HCT116 (cell line): ENCODE data around the gene OLFML1. TPM values are rescaled to one million over a fixed set of nuclear protein-coding genes. Genes with fewer than 3 reads are reported as not detected.

Experiments used
- ATAC-seq: fragments of 200-7000 bp; cut with Tn5 transposase; 2 replicates; pipeline ENCODE4 v1.9.1; 2020; ENCODE audit warnings: mild to moderate bottlenecking, moderate library complexity
- BruUV-seq: library from RNA; stranded (reverse); fragments of 400-500 nt; replicated peaks from 2 replicates; lab custom pipeline; 2021; lab: Mats Ljungman, UMichigan
- CTCF ChIA-PET: fragments of 300-600 bp; sonication (Branson Sonifier 250); formaldehyde crosslinking; loops from one replicate; lab custom pipeline; 2021; ENCODE audit warnings: antibody characterized with exemption; lab: Charles Lee
- POLR2A ChIA-PET: fragments of 300-600, 350-600 bp; sonication (Branson Sonifier 250); formaldehyde crosslinking; loops from one replicate; lab custom pipeline; 2021; ENCODE audit warnings: antibody characterized with exemption; lab: Charles Lee
- RAD21 ChIA-PET, 2 experiments: fragments of 300-600 bp; sonication (Branson Sonifier 250); formaldehyde crosslinking; loops; one replicate each; lab custom pipeline; 2023; ENCODE audit warnings: low total read pairs in 2 of 2; ENCODE audit not compliant: uncharacterized antibody in 2 of 2, unreplicated experiment in 2 of 2, low non-redundant PET in 1 of 2; lab: Charles Lee
- DNase-seq: peaks from one replicate; pipeline ENCODE4 v3.0.0-alpha.2; 2010; ENCODE audit warnings: low read depth, low spot score
- H2AFZ ChIP-seq: fragments of 200-600 bp; shearing (Covaris generic), sonication (generic); 2 replicates; pipeline ENCODE4 v1.6.1; 2017; ENCODE audit warnings: low read depth, mixed run types, mixed read lengths, antibody characterized with exemption, low read length; ENCODE audit not compliant: poor library complexity, severe bottlenecking
- H3K27ac ChIP-seq: 2 replicates; pipeline ENCODE4 v1.5.1; 2012; ENCODE audit warnings: low read depth, low read length
- H3K27me3 ChIP-seq: fragments of 200-600 bp; sonication (generic); 2 replicates; pipeline ENCODE4 v1.6.1; 2016; ENCODE audit warnings: mixed run types, low read length, mixed read lengths; ENCODE audit not compliant: insufficient read depth
- H3K36me3 ChIP-seq, 2 experiments: fragments of 200-500 bp in 1 of 2; fragments of 200-600 bp in 1 of 2; sonication (Bioruptor generic) in 1 of 2; sonication (generic) in 1 of 2; 2 replicates each; pipeline versions ENCODE4 v1.5.1 to v1.6.1; 2014 to 2016; ENCODE audit warnings: low read length in 2 of 2, inconsistent platforms in 1 of 2, mixed read lengths in 1 of 2, mixed run types in 1 of 2; ENCODE audit not compliant: insufficient read depth in 2 of 2, control insufficient read depth in 1 of 2
- H3K4me1 ChIP-seq, 2 experiments: fragments of 200-600 bp in 1 of 2; sonication (generic) in 1 of 2; 2 replicates each; pipeline versions ENCODE4 v1.5.1 to v1.6.1; 2012 to 2017; ENCODE audit warnings: low read length in 2 of 2, inconsistent platforms in 1 of 2, mild to moderate bottlenecking in 1 of 2, mixed read lengths in 1 of 2, mixed run types in 1 of 2, moderate library complexity in 1 of 2; ENCODE audit not compliant: insufficient read depth in 2 of 2, control insufficient read depth in 1 of 2
- H3K4me2 ChIP-seq: fragments of 200-600 bp; sonication (generic); 2 replicates; pipeline ENCODE4 v1.6.1; 2017; ENCODE audit warnings: mixed run types, low read length, mixed read lengths
- H3K4me3 ChIP-seq, 2 experiments: fragments of 200-600 bp in 1 of 2; sonication (generic) in 1 of 2; replicated peaks in 1 of 2; 2 replicates each; pipeline ENCODE4 v1.5.1; 2011 to 2016; ENCODE audit warnings: low read length in 2 of 2, control low read depth in 1 of 2, low read depth in 1 of 2, mild to moderate bottlenecking in 1 of 2, mixed read lengths in 1 of 2, mixed run types in 1 of 2
- H3K79me2 ChIP-seq: fragments of 200-600 bp; sonication (generic); 2 replicates; pipeline ENCODE4 v1.6.1; 2017; ENCODE audit warnings: mild to moderate bottlenecking, mixed run types, low read length, moderate library complexity, mixed read lengths; ENCODE audit not compliant: insufficient read depth
- H3K9ac ChIP-seq: fragments of 200-600 bp; sonication (generic); 2 replicates; pipeline ENCODE4 v1.6.1; 2016; ENCODE audit warnings: low read length, mixed read lengths
- H3K9me2 ChIP-seq: fragments of 200-600 bp; sonication (generic), shearing (Covaris generic); 2 replicates; pipeline ENCODE4 v1.6.1; 2017; ENCODE audit warnings: mixed run types, mild to moderate bottlenecking, moderate library complexity; ENCODE audit not compliant: insufficient read depth
- H3K9me3 ChIP-seq, 2 experiments: fragments of 200-500 bp in 1 of 2; fragments of 200-600 bp in 1 of 2; sonication (Bioruptor generic) in 1 of 2; sonication (generic) in 1 of 2; 2 replicates each; pipeline ENCODE4 v1.6.1; 2014 to 2017; ENCODE audit warnings: low read length in 2 of 2, mixed read lengths in 2 of 2, inconsistent platforms in 1 of 2, low read depth in 1 of 2, mild to moderate bottlenecking in 1 of 2, mixed run types in 1 of 2, moderate library complexity in 1 of 2; ENCODE audit not compliant: control insufficient read depth in 1 of 2, insufficient read depth in 1 of 2
- H4K20me1 ChIP-seq: fragments of 200-600 bp; sonication (generic), shearing (Covaris generic); 2 replicates; pipeline ENCODE4 v1.6.1; 2017; ENCODE audit warnings: mixed run types, mild to moderate bottlenecking, moderate library complexity; ENCODE audit not compliant: insufficient read depth
- CBX3 ChIP-seq: IDR thresholded peaks from 2 replicates; pipeline ENCODE4 v1.6.1; 2012; ENCODE audit warnings: low read depth
- CEBPB ChIP-seq: IDR thresholded peaks from 2 replicates; pipeline ENCODE4 v1.6.1; 2012; ENCODE audit warnings: low read depth
- EGR1 ChIP-seq: IDR thresholded peaks from 2 replicates; pipeline ENCODE4 v1.6.1; 2012; ENCODE audit warnings: low read depth
- ELF1 ChIP-seq: IDR thresholded peaks from 2 replicates; pipeline ENCODE4 v1.6.1; 2012; ENCODE audit warnings: low read depth, borderline replicate concordance
- EZH2 ChIP-seq: fragments of 200-600 bp; sonication (generic); IDR thresholded peaks from 2 replicates; pipeline ENCODE4 v1.6.1; 2017; ENCODE audit warnings: antibody characterized with exemption, mixed run types
- EZH2phosphoT487 ChIP-seq: fragments of 200-600 bp; IDR thresholded peaks from 2 replicates; pipeline ENCODE4 v1.6.1; 2018; ENCODE audit warnings: antibody characterized with exemption, borderline replicate concordance
- FOSL1 ChIP-seq: IDR thresholded peaks from 2 replicates; pipeline ENCODE4 v1.6.1; 2012; ENCODE audit warnings: low read depth
- JUND ChIP-seq: IDR thresholded peaks from 2 replicates; pipeline ENCODE4 v1.6.1; 2012
- POLR2AphosphoS5 ChIP-seq: IDR thresholded peaks from 2 replicates; pipeline ENCODE4 v1.6.1; 2011; ENCODE audit warnings: mild to moderate bottlenecking, low read depth, low read length, moderate library complexity
- SIN3A ChIP-seq: IDR thresholded peaks from 2 replicates; pipeline ENCODE4 v1.6.1; 2012; ENCODE audit warnings: low read depth
- SP1 ChIP-seq: IDR thresholded peaks from 2 replicates; pipeline ENCODE4 v1.6.1; 2012; ENCODE audit warnings: low read depth
- SRF ChIP-seq: IDR thresholded peaks from 2 replicates; pipeline ENCODE4 v1.6.1; 2012; ENCODE audit warnings: low read depth
- TCF7L2 ChIP-seq: IDR thresholded peaks from 2 replicates; pipeline ENCODE4 v1.7.0; 2011; ENCODE audit warnings: borderline replicate concordance, inconsistent platforms; ENCODE audit not compliant: insufficient read depth, insufficient read length; ENCODE audit errors: extremely low read depth
- YY1 ChIP-seq: IDR thresholded peaks from 2 replicates; pipeline ENCODE4 v1.6.1; 2011; ENCODE audit warnings: low read length, low read depth, moderate library complexity, mild to moderate bottlenecking; ENCODE audit not compliant: insufficient replicate concordance; ENCODE audit errors: extremely low read depth
- ZFX ChIP-seq: fragments of 450-650 bp; IDR thresholded peaks from 2 replicates; pipeline ENCODE4 v1.6.1; 2017
- ZNF274 ChIP-seq: fragments of 200-500 bp; sonication (Bioruptor generic); IDR thresholded peaks from 2 replicates; pipeline ENCODE4 v1.6.1; 2014; ENCODE audit warnings: mild to moderate bottlenecking, low read depth, low read length, inconsistent platforms
- intact Hi-C: fragments of 100-400 bp; cut with micrococcal nuclease; formaldehyde crosslinking; loops from 2 replicates; pipeline ENCODE4 v1.10.0; 2022
- total RNA-seq: library from RNA; stranded (reverse); gene quantifications from one replicate; pipeline ENCODE4 v1.2.1, GENCODE V29; 2021; ENCODE audit not compliant: unreplicated experiment
- TF ChIP-seq, protein P1 (sequence below), 3 experiments: fragments of 200-600 bp in 1 of 3; sonication (generic) in 1 of 3; IDR thresholded peaks in 2 of 3; conservative IDR thresholded peaks in 1 of 3; 2 replicates each; pipeline ENCODE4 v1.5.1; 2012 to 2017; ENCODE audit warnings: low read depth in 2 of 3, low read length in 2 of 3, antibody characterized with exemption in 1 of 3, borderline replicate concordance in 1 of 3, control low read depth in 1 of 3, mild to moderate bottlenecking in 1 of 3, mixed read lengths in 1 of 3, mixed run types in 1 of 3, moderate library complexity in 1 of 3; ENCODE audit not compliant: insufficient read depth in 1 of 3
- TF ChIP-seq, protein P2 (sequence below): IDR thresholded peaks from 2 replicates; pipeline ENCODE4 v1.6.1; 2012; ENCODE audit warnings: low read depth
- TF ChIP-seq, protein P3 (sequence below): IDR thresholded peaks from 2 replicates; pipeline ENCODE4 v1.6.1; 2012
- TF ChIP-seq, protein P4 (sequence below): IDR thresholded peaks from 2 replicates; pipeline ENCODE4 v1.6.1; 2012

The OLFML1 gene
- total RNA-seq, 1 experiment from 2014 or later, result not detected

DNA sequence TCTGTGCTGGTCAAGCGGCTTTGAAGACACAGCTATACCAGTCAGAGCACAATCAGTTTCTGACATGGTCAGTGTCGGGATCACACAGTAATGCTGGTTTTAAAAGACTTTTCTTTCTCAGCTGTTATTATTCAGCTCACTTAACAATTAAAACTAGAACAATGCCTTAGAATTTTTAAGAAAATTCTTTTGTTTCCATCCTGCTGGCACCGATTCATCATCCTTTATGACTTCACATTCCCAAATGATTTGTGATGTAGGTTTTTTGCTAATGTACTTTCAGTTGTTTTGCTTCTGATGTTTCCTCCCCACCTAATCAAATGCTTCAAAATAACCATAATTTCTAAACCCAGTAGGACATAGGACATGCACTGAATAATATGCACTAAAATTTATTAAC lies 34.5 kb upstream of the OLFML1 start:
- no TSS peak for BruUV-seq
- ATAC-seq, result no peak
- H3K27me3 ChIP-seq, result peaks cover 33% of the 10 kb centered on the region; the same call in 1 of the 2 replicates
- H3K79me2 ChIP-seq, result no peaks in the 10 kb centered on the region
- ChIA-PET CTCF (no interaction called here), POLR2A (interaction anchor here (1.0 kb wide), 1 partner anchor 9 kb away, joined by 3 read pairs; no protein-coding TSS in a partner anchor), RAD21 (no interaction called here)
- H3K4me1 ChIP-seq, result no peaks in the 10 kb centered on the region; a peak in 1 of 4 replicates
- H3K36me3 ChIP-seq, result no peaks in the 10 kb centered on the region
- DNase-seq, result no peak
- intact Hi-C loops, result no loop called here
- no peaks in the 10 kb centered on the region for H4K20me1 ChIP-seq
- TF ChIP-seq ZFX, result no peak
- TF ChIP-seq EZH2, result no peak
- TF ChIP-seq SP1, result no peak
- no peak for TF ChIP-seq JUND
- no peak for TF ChIP-seq CBX3
- no peak for TF ChIP-seq EZH2phosphoT487
- TF ChIP-seq, protein P1, sequence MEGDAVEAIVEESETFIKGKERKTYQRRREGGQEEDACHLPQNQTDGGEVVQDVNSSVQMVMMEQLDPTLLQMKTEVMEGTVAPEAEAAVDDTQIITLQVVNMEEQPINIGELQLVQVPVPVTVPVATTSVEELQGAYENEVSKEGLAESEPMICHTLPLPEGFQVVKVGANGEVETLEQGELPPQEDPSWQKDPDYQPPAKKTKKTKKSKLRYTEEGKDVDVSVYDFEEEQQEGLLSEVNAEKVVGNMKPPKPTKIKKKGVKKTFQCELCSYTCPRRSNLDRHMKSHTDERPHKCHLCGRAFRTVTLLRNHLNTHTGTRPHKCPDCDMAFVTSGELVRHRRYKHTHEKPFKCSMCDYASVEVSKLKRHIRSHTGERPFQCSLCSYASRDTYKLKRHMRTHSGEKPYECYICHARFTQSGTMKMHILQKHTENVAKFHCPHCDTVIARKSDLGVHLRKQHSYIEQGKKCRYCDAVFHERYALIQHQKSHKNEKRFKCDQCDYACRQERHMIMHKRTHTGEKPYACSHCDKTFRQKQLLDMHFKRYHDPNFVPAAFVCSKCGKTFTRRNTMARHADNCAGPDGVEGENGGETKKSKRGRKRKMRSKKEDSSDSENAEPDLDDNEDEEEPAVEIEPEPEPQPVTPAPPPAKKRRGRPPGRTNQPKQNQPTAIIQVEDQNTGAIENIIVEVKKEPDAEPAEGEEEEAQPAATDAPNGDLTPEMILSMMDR (IDR thresholded peaks at IDR 0.05 in 2 of 3, conservative IDR thresholded peaks at IDR 0.05 in 1 of 3; ENCODE audit: borderline replicate concordance in 1 of 3, insufficient read depth in 1 of 3, low read depth in 2 of 3, low read length in 2 of 3), result no peak
- no peak for TF ChIP-seq YY1
- no peak for TF ChIP-seq ELF1
- no peak for TF ChIP-seq SRF
- no peak for TF ChIP-seq ZNF274
- no peak for TF ChIP-seq TCF7L2
- TF ChIP-seq, protein P2, sequence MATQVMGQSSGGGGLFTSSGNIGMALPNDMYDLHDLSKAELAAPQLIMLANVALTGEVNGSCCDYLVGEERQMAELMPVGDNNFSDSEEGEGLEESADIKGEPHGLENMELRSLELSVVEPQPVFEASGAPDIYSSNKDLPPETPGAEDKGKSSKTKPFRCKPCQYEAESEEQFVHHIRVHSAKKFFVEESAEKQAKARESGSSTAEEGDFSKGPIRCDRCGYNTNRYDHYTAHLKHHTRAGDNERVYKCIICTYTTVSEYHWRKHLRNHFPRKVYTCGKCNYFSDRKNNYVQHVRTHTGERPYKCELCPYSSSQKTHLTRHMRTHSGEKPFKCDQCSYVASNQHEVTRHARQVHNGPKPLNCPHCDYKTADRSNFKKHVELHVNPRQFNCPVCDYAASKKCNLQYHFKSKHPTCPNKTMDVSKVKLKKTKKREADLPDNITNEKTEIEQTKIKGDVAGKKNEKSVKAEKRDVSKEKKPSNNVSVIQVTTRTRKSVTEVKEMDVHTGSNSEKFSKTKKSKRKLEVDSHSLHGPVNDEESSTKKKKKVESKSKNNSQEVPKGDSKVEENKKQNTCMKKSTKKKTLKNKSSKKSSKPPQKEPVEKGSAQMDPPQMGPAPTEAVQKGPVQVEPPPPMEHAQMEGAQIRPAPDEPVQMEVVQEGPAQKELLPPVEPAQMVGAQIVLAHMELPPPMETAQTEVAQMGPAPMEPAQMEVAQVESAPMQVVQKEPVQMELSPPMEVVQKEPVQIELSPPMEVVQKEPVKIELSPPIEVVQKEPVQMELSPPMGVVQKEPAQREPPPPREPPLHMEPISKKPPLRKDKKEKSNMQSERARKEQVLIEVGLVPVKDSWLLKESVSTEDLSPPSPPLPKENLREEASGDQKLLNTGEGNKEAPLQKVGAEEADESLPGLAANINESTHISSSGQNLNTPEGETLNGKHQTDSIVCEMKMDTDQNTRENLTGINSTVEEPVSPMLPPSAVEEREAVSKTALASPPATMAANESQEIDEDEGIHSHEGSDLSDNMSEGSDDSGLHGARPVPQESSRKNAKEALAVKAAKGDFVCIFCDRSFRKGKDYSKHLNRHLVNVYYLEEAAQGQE, result no peak
- TF ChIP-seq EGR1, result no peak
- TF ChIP-seq, protein P3, sequence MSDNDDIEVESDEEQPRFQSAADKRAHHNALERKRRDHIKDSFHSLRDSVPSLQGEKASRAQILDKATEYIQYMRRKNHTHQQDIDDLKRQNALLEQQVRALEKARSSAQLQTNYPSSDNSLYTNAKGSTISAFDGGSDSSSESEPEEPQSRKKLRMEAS, result no peak
- TF ChIP-seq, protein P4, sequence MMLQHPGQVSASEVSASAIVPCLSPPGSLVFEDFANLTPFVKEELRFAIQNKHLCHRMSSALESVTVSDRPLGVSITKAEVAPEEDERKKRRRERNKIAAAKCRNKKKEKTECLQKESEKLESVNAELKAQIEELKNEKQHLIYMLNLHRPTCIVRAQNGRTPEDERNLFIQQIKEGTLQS, result no peak
- no peak for TF ChIP-seq POLR2AphosphoS5
- TF ChIP-seq FOSL1, result no peak
- no peak for TF ChIP-seq SIN3A
- no peak for TF ChIP-seq CEBPB
- TF ChIP-seq, all 23 proteins: peak for 0
- H3K9ac ChIP-seq, result no peak overlapping the region
- H2AFZ ChIP-seq, result no peak overlapping the region
- no peak overlapping the region for H3K4me2 ChIP-seq
- H3K9me2 ChIP-seq, result no peaks in the 10 kb centered on the region
- H3K27ac ChIP-seq, result no peak overlapping the region
- no peaks in the 10 kb centered on the region for H3K9me3 ChIP-seq
- H3K4me3 ChIP-seq, result no peak overlapping the region
